Amniotic stem cell (primary cell): ENCODE measurements around the gene IQCE.
"Not testable (repeated sequence)": the region's sequence is repeated elsewhere in the genome, so short reads cannot be mapped to it uniquely, and the experiment has no call there.

Source experiments
- DNase-seq: peaks from one replicate; lab custom pipeline; 2025; lab: John Stamatoyannopoulos, UW

The IQCE gene

GRCh38 chr7:2533566-2533965 is 25.2 kb upstream of the IQCE start:
- DNase-seq, result not testable (repeated sequence)

- DNase-seq, result not testable (repeated sequence)
These were observed 24.6 kb upstream of the IQCE start for GRCh38 chr7:2534214-2534613.

- DNase-seq, result not testable (repeated sequence)
These were observed 22.7 kb upstream of the IQCE start for GRCh38 chr7:2535872-2536627.

GRCh38 chr7:2537981-2538851 is 20.6 kb upstream of the IQCE start:
- DNase-seq, result no peak

GRCh38 chr7:2539031-2539911 is 19.5 kb upstream of the IQCE start:
- DNase-seq, result no peak

- no peak for DNase-seq
These were observed 18.6 kb upstream of the IQCE start for GRCh38 chr7:2540133-2540532.

- no peak for DNase-seq
These were observed 18.1 kb upstream of the IQCE start for GRCh38 chr7:2540641-2541051.

- no peak for DNase-seq
These were observed 17.3 kb upstream of the IQCE start for GRCh38 chr7:2541291-2542010.

GRCh38 chr7:2542011-2542915 is 16.5 kb upstream of the IQCE start:
- DNase-seq, result no peak

- no peak for DNase-seq
These were observed 15.6 kb upstream of the IQCE start for GRCh38 chr7:2542916-2543871.

- DNase-seq, result no peak
These were observed 14.1 kb upstream of the IQCE start for GRCh38 chr7:2544541-2545188.

- no peak for DNase-seq
These were observed 12.9 kb upstream of the IQCE start for GRCh38 chr7:2545746-2546425.

- no peak for DNase-seq
These were observed 11.8 kb upstream of the IQCE start for GRCh38 chr7:2546776-2547586.

- DNase-seq, result no peak
These were observed 7.4 kb upstream of the IQCE start for GRCh38 chr7:2551418-2551817.

- no peak for DNase-seq
These were observed 5.7 kb upstream of the IQCE start for GRCh38 chr7:2553108-2553507.

GRCh38 chr7:2553831-2554581 is 4.8 kb upstream of the IQCE start:
- no peak for DNase-seq
